ENCODE results near the gene AXIN1.
A peak's percentile ranks its signal among the peaks of the same experiment; 100 is the strongest.
"Not testable (repeated sequence)": the region's sequence is repeated elsewhere in the genome, so short reads cannot be mapped to it uniquely, and the experiment has no call there.

AXIN1 gene

DNA sequence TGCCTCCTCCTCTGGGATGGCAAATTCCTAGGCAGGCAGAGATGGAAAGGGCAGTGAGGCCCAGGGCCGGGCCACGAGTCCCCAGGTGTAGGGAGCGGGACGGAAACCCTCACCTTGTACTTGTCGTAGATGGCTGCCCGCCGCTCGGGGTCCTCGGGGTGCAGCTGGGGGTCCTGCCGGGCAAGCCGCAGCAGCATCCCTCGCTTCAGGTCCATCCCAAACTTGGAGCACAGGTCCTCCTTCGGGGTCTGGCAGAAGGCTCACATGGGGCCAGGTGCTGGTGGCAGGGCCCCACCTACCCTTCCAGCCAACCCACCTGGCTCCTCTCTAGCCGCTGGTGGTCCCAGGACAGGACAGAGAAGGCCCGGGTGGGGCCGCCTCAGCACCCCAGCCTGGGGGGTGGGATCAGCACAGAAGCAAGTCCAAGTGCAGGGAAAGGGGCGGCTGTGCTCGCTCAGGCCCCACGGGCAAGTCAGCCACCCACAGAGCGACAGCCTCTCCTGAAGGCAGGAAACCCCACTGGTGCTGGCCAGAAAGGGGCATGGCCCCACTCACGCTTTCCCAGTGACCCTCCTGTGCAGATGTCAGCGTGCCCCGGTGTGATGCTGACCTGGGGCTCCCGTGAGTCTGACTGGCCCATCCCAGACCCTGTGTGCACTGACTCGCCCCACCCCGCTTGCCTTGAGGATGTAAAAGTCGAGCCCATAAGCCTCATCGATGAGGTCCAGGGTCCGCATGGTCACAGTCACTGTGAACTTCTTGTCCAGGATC, 16.1 kb upstream of the AXIN1 start:
- 94 to 95% methylated on average over 29 of the region's 29 CpGs for WGBS, 2 experiments
- no peak overlapping the region for H3K4me3 ChIP-seq (ENCODE audit: insufficient read depth, low read depth, low read length)

DNA sequence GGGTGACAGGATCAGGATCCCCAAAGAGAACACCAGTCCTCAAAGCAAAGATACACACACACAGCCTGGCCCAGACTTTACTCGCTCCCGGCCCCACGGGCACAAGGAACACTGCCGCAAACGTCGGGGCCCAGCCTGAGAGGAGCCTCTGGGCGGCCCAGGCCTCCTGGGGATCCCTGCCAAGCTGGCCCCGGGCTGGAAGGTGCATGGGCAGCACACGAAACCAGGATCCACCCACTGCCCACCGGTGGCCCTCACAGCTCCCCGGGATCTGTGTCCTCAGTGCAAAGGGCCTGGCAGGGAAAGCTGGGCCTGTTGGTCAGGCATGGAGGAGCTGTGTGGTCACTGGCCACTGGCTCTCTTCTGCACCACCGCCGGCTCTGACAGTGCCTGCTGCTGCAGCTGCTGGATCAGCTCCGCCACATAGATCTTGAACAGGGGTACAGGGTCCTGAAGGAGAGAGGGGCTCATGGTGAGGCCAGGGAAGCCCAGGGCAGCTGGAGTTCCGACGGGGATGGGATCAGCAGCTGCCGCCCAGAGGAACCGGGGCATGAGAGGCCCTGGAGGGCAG, 14.9 kb upstream of the AXIN1 start:
- H3K27ac ChIP-seq (ENCODE audit: insufficient read depth, low read depth, low read length, poor library complexity, severe bottlenecking), result no peak overlapping the region

More for the DNA sequence above, 16.1 kb upstream of the AXIN1 start:
- Histone ChIP-seq H3K9me3 (ENCODE audit: control insufficient read depth, low read length) (no peaks in the 10 kb centered on the region), H3K4me1 (ENCODE audit: control insufficient read depth, insufficient read depth, low read length) (peaks cover 10% of the 10 kb centered on the region), H3K27me3 (ENCODE audit: control insufficient read depth, insufficient read depth, low read length, poor library complexity, severe bottlenecking) (no peaks in the 10 kb centered on the region), H3K27ac (ENCODE audit: insufficient read depth, low read depth, low read length, poor library complexity, severe bottlenecking) (no peak overlapping the region), H3K36me3 (ENCODE audit: control insufficient read depth, insufficient read depth, low read length) (peaks cover 21% of the 10 kb centered on the region)

DNA sequence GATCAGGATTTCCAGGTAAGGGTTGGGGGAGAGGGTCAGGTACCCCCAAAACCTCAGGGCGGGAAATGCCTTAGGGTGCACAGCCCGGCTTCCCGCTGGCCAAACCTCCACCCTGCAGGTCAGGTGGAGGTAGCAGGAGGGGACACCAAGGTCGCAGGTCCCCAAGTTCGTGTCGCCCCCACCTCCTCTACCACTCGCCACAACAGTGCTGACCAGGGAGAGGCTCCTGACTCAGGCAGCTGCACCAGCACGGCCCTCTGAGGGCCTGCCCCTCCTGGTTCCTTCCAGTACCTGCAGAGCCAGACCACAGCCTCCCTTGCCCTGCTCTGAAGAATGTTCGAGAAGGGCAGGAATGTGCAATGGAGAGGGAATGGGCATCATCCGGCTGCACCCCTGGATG, 14.0 kb upstream of the AXIN1 start:
- Histone ChIP-seq H3K4me3 (ENCODE audit: insufficient read depth, low read depth, low read length) (no peak overlapping the region), H3K27me3 (ENCODE audit: control insufficient read depth, insufficient read depth, low read length, poor library complexity, severe bottlenecking) (no peaks in the 10 kb centered on the region), H3K9me3 (ENCODE audit: control insufficient read depth, low read length) (no peaks in the 10 kb centered on the region), H3K36me3 (ENCODE audit: control insufficient read depth, insufficient read depth, low read length) (peaks cover 21% of the 10 kb centered on the region), H3K4me1 (ENCODE audit: control insufficient read depth, insufficient read depth, low read length) (peaks cover 10% of the 10 kb centered on the region), H3K27ac (ENCODE audit: insufficient read depth, low read depth, low read length, poor library complexity, severe bottlenecking) (no peak overlapping the region)
- WGBS, 2 experiments, result 83 to 89% methylated on average over 10 of the region's 10 CpGs

More for the DNA sequence above, 14.9 kb upstream of the AXIN1 start:
- Histone ChIP-seq H3K27me3 (ENCODE audit: control insufficient read depth, insufficient read depth, low read length, poor library complexity, severe bottlenecking) (no peaks in the 10 kb centered on the region), H3K9me3 (ENCODE audit: control insufficient read depth, low read length) (no peaks in the 10 kb centered on the region), H3K4me1 (ENCODE audit: control insufficient read depth, insufficient read depth, low read length) (peaks cover 10% of the 10 kb centered on the region), H3K4me3 (ENCODE audit: insufficient read depth, low read depth, low read length) (no peak overlapping the region), H3K36me3 (ENCODE audit: control insufficient read depth, insufficient read depth, low read length) (peaks cover 21% of the 10 kb centered on the region)
- 96% methylated on average over 18 of the region's 18 CpGs for WGBS, 2 experiments

- no peak overlapping the region for H3K27ac ChIP-seq (ENCODE audit: insufficient read depth, low read depth, low read length, poor library complexity, severe bottlenecking)
- H3K4me3 ChIP-seq (ENCODE audit: insufficient read depth, low read depth, low read length), result no peak overlapping the region
- 85 to 87% methylated on average over 19 of the region's 19 CpGs for whole genome bisulfite sequencing, 2 experiments
- H3K4me1 ChIP-seq (ENCODE audit: control insufficient read depth, insufficient read depth, low read length), result peaks cover 5% of the 10 kb centered on the region
- no peaks in the 10 kb centered on the region for H3K27me3 ChIP-seq (ENCODE audit: control insufficient read depth, insufficient read depth, low read length, poor library complexity, severe bottlenecking)
- H3K36me3 ChIP-seq (ENCODE audit: control insufficient read depth, insufficient read depth, low read length), result peaks cover 21% of the 10 kb centered on the region
- H3K9me3 ChIP-seq (ENCODE audit: control insufficient read depth, low read length), result no peaks in the 10 kb centered on the region
Observed at GRCh38 chr16:364595-365491, 12.3 kb upstream of the AXIN1 start.

- Histone ChIP-seq H3K4me1 (ENCODE audit: control insufficient read depth, insufficient read depth, low read length) (no peaks in the 10 kb centered on the region), H3K27me3 (ENCODE audit: control insufficient read depth, insufficient read depth, low read length, poor library complexity, severe bottlenecking) (no peaks in the 10 kb centered on the region), H3K9me3 (ENCODE audit: control insufficient read depth, low read length) (no peaks in the 10 kb centered on the region), H3K27ac (ENCODE audit: insufficient read depth, low read depth, low read length, poor library complexity, severe bottlenecking) (no peak overlapping the region), H3K4me3 (ENCODE audit: insufficient read depth, low read depth, low read length) (no peak overlapping the region), H3K36me3 (ENCODE audit: control insufficient read depth, insufficient read depth, low read length) (peaks cover 19% of the 10 kb centered on the region)
- 75 to 80% methylated on average over 21 to 24 of the region's 24 CpGs for WGBS, 2 experiments
Observed at GRCh38 chr16:363766-364490, 11.4 kb upstream of the AXIN1 start.

DNA sequence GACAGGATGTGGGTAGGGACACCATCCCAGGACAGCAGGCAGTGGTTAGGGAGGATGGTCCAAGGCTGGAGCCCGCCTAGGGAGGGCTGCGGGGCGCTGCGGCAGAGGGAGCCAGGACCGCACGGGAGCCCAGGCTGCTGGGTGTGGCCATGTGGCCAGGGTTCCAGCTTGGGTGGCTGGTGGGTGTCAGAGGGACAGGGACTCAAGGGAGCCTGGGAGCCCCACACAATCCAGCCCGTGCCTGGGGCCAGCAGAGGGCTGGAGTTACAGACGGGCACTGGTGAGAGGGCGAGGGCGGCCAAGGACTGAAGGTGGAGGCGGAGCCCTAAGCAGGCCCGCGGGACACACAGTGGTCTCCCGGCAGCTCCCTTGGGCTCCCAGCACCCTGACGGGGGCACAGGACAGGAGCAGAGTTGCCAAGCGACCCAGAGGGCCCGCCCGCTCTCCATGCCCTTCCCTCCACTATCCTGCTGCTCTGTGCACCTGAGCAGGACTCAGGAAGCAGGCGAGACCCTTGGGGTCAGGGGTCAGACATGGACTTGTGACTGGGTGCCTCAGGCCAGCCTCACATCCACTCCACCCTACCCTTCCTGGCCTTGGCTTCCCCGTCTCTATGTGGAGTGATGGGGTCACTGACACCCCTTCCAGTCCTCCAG, 10.7 kb upstream of the AXIN1 start:
- Histone ChIP-seq H3K27ac (ENCODE audit: insufficient read depth, low read depth, low read length, poor library complexity, severe bottlenecking) (no peak overlapping the region), H3K9me3 (ENCODE audit: control insufficient read depth, low read length) (no peaks in the 10 kb centered on the region), H3K27me3 (ENCODE audit: control insufficient read depth, insufficient read depth, low read length, poor library complexity, severe bottlenecking) (no peaks in the 10 kb centered on the region), H3K4me3 (ENCODE audit: insufficient read depth, low read depth, low read length) (no peak overlapping the region), H3K36me3 (ENCODE audit: control insufficient read depth, insufficient read depth, low read length) (peaks cover 13% of the 10 kb centered on the region), H3K4me1 (ENCODE audit: control insufficient read depth, insufficient read depth, low read length) (no peaks in the 10 kb centered on the region)
- WGBS, 2 experiments, result 85 to 86% methylated on average over 20 of the region's 20 CpGs

GRCh38 chr16:362702-362999, 10.1 kb upstream of the AXIN1 start:
- H3K36me3 ChIP-seq (ENCODE audit: control insufficient read depth, insufficient read depth, low read length); H3K27me3 ChIP-seq (ENCODE audit: control insufficient read depth, insufficient read depth, low read length, poor library complexity, severe bottlenecking); H3K27ac ChIP-seq (ENCODE audit: insufficient read depth, low read depth, low read length, poor library complexity, severe bottlenecking); H3K4me1 ChIP-seq (ENCODE audit: control insufficient read depth, insufficient read depth, low read length); H3K4me3 ChIP-seq (ENCODE audit: insufficient read depth, low read depth, low read length); H3K9me3 ChIP-seq (ENCODE audit: control insufficient read depth, low read length): not testable (repeated sequence)
- 78 to 82% methylated on average over 14 to 20 of the region's 24 CpGs for WGBS, 2 experiments

DNA sequence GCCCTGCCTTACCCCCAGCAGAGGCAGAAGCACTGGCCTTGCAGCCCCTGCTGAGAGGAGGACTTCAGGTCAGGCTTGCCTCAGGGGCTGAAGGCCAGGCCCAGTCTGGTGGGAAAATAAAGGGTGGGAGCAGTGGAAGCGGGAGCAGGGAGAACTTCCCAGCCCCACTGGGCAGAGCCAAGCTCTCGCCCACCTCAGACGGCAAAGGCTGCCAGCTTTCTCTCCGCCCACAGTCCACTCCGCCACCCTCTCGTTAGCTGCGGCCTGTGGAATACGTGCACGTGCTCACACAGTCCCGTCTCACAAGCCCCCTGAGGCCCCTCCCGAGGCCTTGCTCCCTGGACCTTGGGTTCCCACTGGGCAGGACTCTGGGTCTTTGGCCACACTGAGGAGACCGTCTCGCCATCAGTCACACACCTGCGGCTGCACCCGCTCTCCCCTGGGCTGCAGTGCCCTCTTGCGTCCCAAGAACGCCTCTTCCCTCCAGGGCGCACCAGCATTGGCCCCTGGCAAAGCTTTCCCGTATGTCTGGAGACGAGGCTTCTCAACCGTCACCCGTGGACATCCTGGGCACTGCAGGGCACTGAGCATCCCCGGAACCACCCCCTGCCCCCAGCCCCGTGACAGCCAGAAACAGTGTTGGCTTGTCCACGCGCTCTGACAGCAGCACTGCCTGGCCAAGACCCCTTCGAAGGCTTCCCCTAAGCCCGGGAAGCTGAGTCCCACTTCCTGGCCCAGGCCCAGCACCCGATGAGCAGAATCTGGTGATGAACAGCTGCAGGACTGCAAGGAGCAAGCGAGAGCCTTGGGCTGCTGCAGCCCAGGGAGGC, 9.6 kb upstream of the AXIN1 start:
- 57% methylated on average over 30 of the region's 30 CpGs for WGBS, 2 experiments
- H3K4me3 ChIP-seq (ENCODE audit: insufficient read depth, low read depth, low read length), result no peak overlapping the region

DNA sequence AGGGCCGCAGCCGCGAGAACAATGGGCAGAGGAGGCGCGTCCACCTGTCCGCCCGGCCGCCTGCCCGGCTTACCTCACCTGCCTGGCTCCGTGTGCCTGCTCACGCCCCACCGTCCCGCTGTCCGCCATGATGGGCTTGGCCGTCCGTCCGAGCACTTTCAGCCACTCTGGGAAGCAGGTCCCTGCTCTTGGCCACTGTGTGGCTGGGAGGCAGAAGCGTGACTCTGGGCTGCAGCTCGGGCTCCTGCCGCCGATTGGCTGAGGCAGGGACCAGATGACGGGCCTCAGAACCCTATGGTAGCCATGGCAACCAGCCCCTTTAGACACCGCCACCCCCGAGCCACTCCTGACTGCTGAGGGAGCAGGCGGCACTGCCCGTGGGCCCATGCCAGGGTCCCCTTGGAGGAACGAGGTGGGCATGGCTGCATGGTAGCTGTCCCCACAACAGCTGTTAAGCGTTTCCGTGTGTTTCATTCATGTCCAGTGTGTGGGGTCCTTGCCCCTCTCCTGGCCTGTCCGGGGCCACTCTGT, 8.9 kb upstream of the AXIN1 start:
- H3K9me3 ChIP-seq (ENCODE audit: control insufficient read depth, low read length), result no peaks in the 10 kb centered on the region
- no peak overlapping the region for H3K4me3 ChIP-seq (ENCODE audit: insufficient read depth, low read depth, low read length)
- 90% methylated on average over 30 of the region's 30 CpGs for WGBS, 2 experiments
- no peaks in the 10 kb centered on the region for H3K36me3 ChIP-seq (ENCODE audit: control insufficient read depth, insufficient read depth, low read length)
- no peak overlapping the region for H3K27ac ChIP-seq (ENCODE audit: insufficient read depth, low read depth, low read length, poor library complexity, severe bottlenecking)
- H3K4me1 ChIP-seq (ENCODE audit: control insufficient read depth, insufficient read depth, low read length), result no peaks in the 10 kb centered on the region
- no peaks in the 10 kb centered on the region for H3K27me3 ChIP-seq (ENCODE audit: control insufficient read depth, insufficient read depth, low read length, poor library complexity, severe bottlenecking)

More for the DNA sequence above, 9.6 kb upstream of the AXIN1 start:
- Histone ChIP-seq H3K27me3 (ENCODE audit: control insufficient read depth, insufficient read depth, low read length, poor library complexity, severe bottlenecking) (no peaks in the 10 kb centered on the region), H3K27ac (ENCODE audit: insufficient read depth, low read depth, low read length, poor library complexity, severe bottlenecking) (peak overlapping the region; percentile 8), H3K36me3 (ENCODE audit: control insufficient read depth, insufficient read depth, low read length) (peaks cover 1% of the 10 kb centered on the region), H3K9me3 (ENCODE audit: control insufficient read depth, low read length) (no peaks in the 10 kb centered on the region), H3K4me1 (ENCODE audit: control insufficient read depth, insufficient read depth, low read length) (no peaks in the 10 kb centered on the region)
